Type B pancreatic cell (in vitro differentiated cells): ENCODE data around the gene PLD1. TPM values are rescaled to one million over a fixed set of nuclear protein-coding genes. Genes with fewer than 3 reads are reported as not detected.

Experiments used
- DNase-seq: peaks from one replicate; pipeline ENCODE4 v3.0.0; 2021; ENCODE audit warnings: mixed read lengths; ENCODE audit not compliant: unreplicated experiment; ENCODE audit errors: extremely low spot score
- H3K27ac Mint-ChIP-seq: 2 replicates; pipeline ENCODE4 v1.8.0; 2021; ENCODE audit warnings: mild to moderate bottlenecking, mixed read lengths
- H3K27me3 Mint-ChIP-seq: 2 replicates; pipeline ENCODE4 v1.8.0; 2021; ENCODE audit warnings: mixed read lengths
- H3K36me3 Mint-ChIP-seq: 2 replicates; pipeline ENCODE4 v1.8.0; 2021; ENCODE audit warnings: mixed read lengths
- H3K4me1 Mint-ChIP-seq: one replicate; pipeline ENCODE4 v1.8.0; 2021; ENCODE audit warnings: mixed read lengths; ENCODE audit not compliant: unreplicated experiment
- H3K4me3 Mint-ChIP-seq: 2 replicates; pipeline ENCODE4 v1.8.0; 2021; ENCODE audit warnings: mild to moderate bottlenecking, mixed read lengths
- H3K9me3 Mint-ChIP-seq: 2 replicates; pipeline ENCODE4 v1.8.0; 2021; ENCODE audit warnings: mixed read lengths
- total RNA-seq: library from RNA; stranded (reverse); gene quantifications from 2 replicates; pipeline ENCODE4 v1.2.1, GENCODE V29; 2021; ENCODE audit warnings: low replicate concordance
- TF ChIP-seq, protein P1 (sequence below): fragments of 200-600 bp; sonication (generic); conservative IDR thresholded peaks from 2 replicates; pipeline ENCODE4 v1.5.0; 2021; ENCODE audit warnings: antibody characterized with exemption, mild to moderate bottlenecking

Gene PLD1
- total RNA-seq, 1 donor from 2014 or later = 33.3 TPM

DNA sequence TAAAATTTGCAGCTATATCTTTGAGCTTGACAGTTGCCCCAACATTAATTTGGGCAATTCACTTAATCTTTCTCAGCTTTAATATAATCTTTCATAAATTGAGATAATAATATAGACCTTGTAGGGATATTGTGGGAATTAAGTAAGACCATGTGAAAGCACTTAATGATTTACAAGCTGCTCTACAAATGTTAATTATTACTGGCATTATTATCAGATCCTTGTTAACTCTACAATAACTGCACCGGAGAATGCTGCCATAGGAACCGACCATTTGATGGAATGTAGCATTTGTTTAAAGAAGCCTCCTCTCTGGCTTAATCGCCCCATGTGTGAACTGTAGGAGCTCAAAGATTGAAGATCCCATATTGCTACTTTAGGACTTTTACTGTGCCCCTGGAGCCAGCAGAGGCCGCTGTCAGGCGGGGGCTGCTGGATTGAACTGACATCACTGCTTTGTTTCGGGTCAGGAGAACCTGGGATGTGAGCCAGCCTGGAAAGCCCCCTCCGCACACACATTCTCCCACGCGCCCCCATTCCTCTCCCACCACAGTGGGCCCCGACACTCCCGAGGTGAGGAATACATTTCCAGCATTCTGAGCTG is 195.9 kb downstream of the PLD1 start:
- no peaks in the 10 kb centered on the region for H3K27me3 Mint-ChIP-seq
- no peak overlapping the region for H3K27ac Mint-ChIP-seq
- H3K9me3 Mint-ChIP-seq = peaks cover 8% of the 10 kb centered on the region
- peaks cover 26% of the 10 kb centered on the region for H3K4me1 Mint-ChIP-seq
- H3K36me3 Mint-ChIP-seq = peaks cover 18% of the 10 kb centered on the region
- TF ChIP-seq, protein P1, sequence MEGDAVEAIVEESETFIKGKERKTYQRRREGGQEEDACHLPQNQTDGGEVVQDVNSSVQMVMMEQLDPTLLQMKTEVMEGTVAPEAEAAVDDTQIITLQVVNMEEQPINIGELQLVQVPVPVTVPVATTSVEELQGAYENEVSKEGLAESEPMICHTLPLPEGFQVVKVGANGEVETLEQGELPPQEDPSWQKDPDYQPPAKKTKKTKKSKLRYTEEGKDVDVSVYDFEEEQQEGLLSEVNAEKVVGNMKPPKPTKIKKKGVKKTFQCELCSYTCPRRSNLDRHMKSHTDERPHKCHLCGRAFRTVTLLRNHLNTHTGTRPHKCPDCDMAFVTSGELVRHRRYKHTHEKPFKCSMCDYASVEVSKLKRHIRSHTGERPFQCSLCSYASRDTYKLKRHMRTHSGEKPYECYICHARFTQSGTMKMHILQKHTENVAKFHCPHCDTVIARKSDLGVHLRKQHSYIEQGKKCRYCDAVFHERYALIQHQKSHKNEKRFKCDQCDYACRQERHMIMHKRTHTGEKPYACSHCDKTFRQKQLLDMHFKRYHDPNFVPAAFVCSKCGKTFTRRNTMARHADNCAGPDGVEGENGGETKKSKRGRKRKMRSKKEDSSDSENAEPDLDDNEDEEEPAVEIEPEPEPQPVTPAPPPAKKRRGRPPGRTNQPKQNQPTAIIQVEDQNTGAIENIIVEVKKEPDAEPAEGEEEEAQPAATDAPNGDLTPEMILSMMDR = peak; percentile 77
- no peak for DNase-seq
- H3K4me3 Mint-ChIP-seq = no peak overlapping the region

DNA sequence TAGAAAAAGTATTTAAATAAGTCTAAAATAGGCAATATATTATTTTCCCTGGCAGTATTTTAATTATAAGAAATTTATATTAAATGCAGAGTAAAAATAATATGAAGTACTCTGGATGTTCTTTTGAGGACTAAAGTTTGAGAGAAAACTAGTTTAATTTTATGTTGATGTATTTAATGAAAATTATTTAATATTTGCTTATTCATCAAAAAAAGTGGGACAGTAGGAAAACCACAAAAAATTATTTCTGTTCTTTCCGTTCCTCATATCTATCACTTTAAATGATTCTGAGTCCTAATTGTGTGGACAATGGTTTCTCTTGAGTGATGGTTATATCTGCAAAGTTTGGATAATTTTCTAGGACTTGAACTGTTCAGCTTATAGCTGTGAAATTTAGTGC is 202.8 kb downstream of the PLD1 start:
- TF ChIP-seq, protein P1 = no peak
- H3K4me1 Mint-ChIP-seq = no peaks in the 10 kb centered on the region
- H3K36me3 Mint-ChIP-seq = peaks cover 6% of the 10 kb centered on the region
- H3K9me3 Mint-ChIP-seq = no peaks in the 10 kb centered on the region
- no peak for DNase-seq
- no peak overlapping the region for H3K4me3 Mint-ChIP-seq
- no peaks in the 10 kb centered on the region for H3K27me3 Mint-ChIP-seq
- H3K27ac Mint-ChIP-seq = no peak overlapping the region

DNA sequence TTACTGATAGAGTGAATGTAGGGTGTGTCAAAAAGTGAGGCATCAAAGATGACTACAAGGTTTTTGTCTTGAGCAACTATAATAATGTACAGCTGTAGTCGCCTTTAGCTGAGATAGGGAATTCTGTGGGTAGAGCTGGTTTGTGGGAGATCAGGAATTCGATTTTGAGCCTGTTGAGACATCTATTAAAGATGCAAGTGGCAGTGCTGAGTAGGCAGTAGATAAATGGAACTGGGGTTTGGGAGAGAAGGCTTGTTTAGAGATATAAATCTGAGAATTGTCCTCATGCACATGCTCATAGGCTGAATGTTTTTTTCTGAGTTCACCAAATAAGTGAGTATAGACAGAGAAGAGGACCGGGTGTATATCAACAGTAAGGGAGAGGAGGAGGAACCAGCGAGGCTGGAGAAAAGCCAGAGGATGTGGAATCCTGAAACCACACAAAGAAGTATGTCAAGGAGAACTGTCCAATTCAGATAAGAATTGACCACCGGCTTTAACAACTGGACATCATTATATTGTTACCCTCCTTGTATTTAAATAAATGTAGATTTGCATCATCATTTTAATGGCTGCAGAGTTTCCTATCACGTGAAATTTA is 204.0 kb downstream of the PLD1 start:
- H3K27ac Mint-ChIP-seq = no peak overlapping the region
- no peaks in the 10 kb centered on the region for H3K27me3 Mint-ChIP-seq
- no peak overlapping the region for H3K4me3 Mint-ChIP-seq
- no peaks in the 10 kb centered on the region for H3K9me3 Mint-ChIP-seq
- peaks cover 4% of the 10 kb centered on the region for H3K36me3 Mint-ChIP-seq
- TF ChIP-seq, protein P1 = no peak
- no peak for DNase-seq
- H3K4me1 Mint-ChIP-seq = no peaks in the 10 kb centered on the region

DNA sequence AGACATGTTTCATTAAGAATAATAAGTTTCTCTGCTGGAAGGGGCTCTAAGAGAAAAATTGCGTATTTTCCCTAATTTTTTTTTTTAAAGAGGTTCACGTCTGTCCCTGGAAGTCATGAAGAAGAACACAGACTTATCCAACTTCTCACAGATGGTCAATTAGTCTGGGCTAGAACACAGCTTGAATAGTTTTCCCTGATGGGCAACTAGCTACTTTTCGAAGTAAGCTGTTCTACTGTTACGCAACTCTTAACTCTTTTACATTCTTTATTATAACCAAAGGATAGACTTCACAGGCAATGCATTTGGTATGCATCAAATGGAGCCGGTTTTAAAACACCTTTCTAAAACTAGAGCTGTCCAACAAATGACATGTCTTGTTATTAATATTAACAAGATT is 205.9 kb downstream of the PLD1 start:
- DNase-seq = no peak
- Mint-ChIP-seq H3K4me1 (no peaks in the 10 kb centered on the region), H3K9me3 (no peaks in the 10 kb centered on the region), H3K36me3 (no peaks in the 10 kb centered on the region), H3K4me3 (no peak overlapping the region), H3K27me3 (no peaks in the 10 kb centered on the region), H3K27ac (no peak overlapping the region)
- TF ChIP-seq, protein P1 = no peak

DNA sequence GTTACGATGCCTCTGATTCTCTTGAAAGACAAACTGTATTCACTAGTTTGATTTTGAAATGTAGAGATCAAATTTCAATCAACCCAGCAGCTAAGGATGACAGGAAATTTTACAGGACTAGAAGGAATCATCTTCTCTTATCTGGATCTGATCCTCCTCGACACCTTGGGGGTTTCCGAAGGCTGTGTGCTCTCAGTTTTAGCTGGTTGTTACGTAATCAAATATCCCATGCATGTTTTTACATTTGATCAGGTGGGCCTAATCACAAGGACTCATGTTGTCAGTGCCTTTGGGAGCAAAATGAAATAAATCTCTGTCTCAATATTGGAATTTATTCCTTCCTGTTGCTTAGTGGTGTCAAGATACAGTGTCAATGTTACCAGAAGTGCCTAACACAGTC is 208.2 kb downstream of the PLD1 start:
- Mint-ChIP-seq H3K9me3 (no peaks in the 10 kb centered on the region), H3K27me3 (no peaks in the 10 kb centered on the region), H3K36me3 (no peaks in the 10 kb centered on the region), H3K27ac (no peak overlapping the region), H3K4me3 (no peak overlapping the region), H3K4me1 (no peaks in the 10 kb centered on the region)
- no peak for DNase-seq
- TF ChIP-seq, protein P1 = no peak
